Measurements from ENCODE around the gene VPS45.

DNA sequence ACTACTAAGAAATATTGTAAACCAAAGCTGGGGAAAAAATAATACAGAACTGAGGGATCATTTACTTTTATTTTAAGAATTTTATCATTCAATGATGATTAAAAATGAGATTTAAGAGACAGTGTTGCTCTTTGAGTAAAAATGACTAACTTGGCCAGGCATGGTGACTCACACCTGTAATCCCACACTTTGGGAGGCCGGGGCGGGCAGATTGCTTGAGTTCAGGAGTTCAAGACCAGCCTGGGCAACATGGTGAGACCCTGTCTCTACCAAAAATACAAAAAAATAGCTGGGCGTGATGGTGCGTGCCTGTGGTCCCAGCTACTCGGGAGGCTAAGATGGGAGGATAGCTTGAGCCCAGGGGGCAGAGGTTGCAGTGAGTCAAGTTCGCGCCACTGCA, 60.3 kb downstream of the VPS45 start:
- TF ChIP-seq TAF1 (IDR thresholded peaks at IDR 0.05; ENCODE audit: low read depth, low read length) = no peak
- no peak for TF ChIP-seq POLR2A (IDR thresholded peaks at IDR 0.05; ENCODE audit: low read depth, low read length)
- no peak for TF ChIP-seq POLR2AphosphoS5 (IDR thresholded peaks at IDR 0.05; ENCODE audit: low read depth, low read length)
- no peak for TF ChIP-seq POU2F2 (IDR thresholded peaks at IDR 0.05; ENCODE audit: low read depth, low read length)
- no peak for TF ChIP-seq SPI1 (IDR thresholded peaks at IDR 0.05; ENCODE audit: low read depth, low read length)
- TF ChIP-seq PAX5 (IDR thresholded peaks at IDR 0.05; ENCODE audit: insufficient read depth, low read length, severe bottlenecking) = no peak

Measured in GM12891 (cell line).